Stimulated activated CD8-positive, alpha-beta memory T cell treated with anti-CD3 and anti-CD28 coated beads, Interleukin-15, amount 100 ng/mL, for 24 hours (primary cell): ENCODE data around the gene TMEM247.
"Not testable (repeated sequence)": the region's sequence is repeated elsewhere in the genome, so short reads cannot be mapped to it uniquely, and the experiment has no call there.

Experiments used
- DNase-seq: peaks from one replicate; pipeline ENCODE4 v3.0.0-alpha.2; 2020; ENCODE audit warnings: low read depth

The TMEM247 gene

GRCh38 chr2:46458763-46459500, 20.4 kb upstream of the TMEM247 start:
- no peak for DNase-seq

GRCh38 chr2:46459694-46460093, 19.7 kb upstream of the TMEM247 start:
- DNase-seq, result no peak

- no peak for DNase-seq
Observed at GRCh38 chr2:46460241-46460921, 19.0 kb upstream of the TMEM247 start.

GRCh38 chr2:46461011-46461674, 18.2 kb upstream of the TMEM247 start:
- DNase-seq, result peak; percentile 67

GRCh38 chr2:46461709-46462171, 17.6 kb upstream of the TMEM247 start:
- no peak for DNase-seq

- DNase-seq, result no peak
Observed at GRCh38 chr2:46462936-46463335, 16.4 kb upstream of the TMEM247 start.

- DNase-seq, result no peak
Observed at GRCh38 chr2:46469116-46469515, 10.2 kb upstream of the TMEM247 start.

- no peak for DNase-seq
Observed at GRCh38 chr2:46469700-46470099, 9.7 kb upstream of the TMEM247 start.

GRCh38 chr2:46470114-46470628, 9.2 kb upstream of the TMEM247 start:
- no peak for DNase-seq

- DNase-seq, result no peak
Observed at GRCh38 chr2:46471019-46471583, 8.3 kb upstream of the TMEM247 start.

GRCh38 chr2:46471697-46472096, 7.7 kb upstream of the TMEM247 start:
- DNase-seq, result no peak

GRCh38 chr2:46472165-46472564, 7.2 kb upstream of the TMEM247 start:
- DNase-seq, result not testable (repeated sequence)

- DNase-seq, result not testable (repeated sequence)
Observed at GRCh38 chr2:46477462-46477861, 1.9 kb upstream of the TMEM247 start.

- no peak for DNase-seq
Observed at GRCh38 chr2:46477925-46478324, 1.4 kb upstream of the TMEM247 start.

- no peak for DNase-seq
Observed at GRCh38 chr2:46480562-46480961, 1.2 kb downstream of the TMEM247 start.

GRCh38 chr2:46481198-46482193, 2.1 kb downstream of the TMEM247 start:
- no peak for DNase-seq

- DNase-seq, result no peak
Observed at GRCh38 chr2:46482490-46482889, 3.1 kb downstream of the TMEM247 start.

- DNase-seq, result no peak
Observed at GRCh38 chr2:46485002-46485401, 5.6 kb downstream of the TMEM247 start.

GRCh38 chr2:46486436-46486835, 7.1 kb downstream of the TMEM247 start:
- no peak for DNase-seq

GRCh38 chr2:46487667-46488335, 8.4 kb downstream of the TMEM247 start:
- no peak for DNase-seq

- no peak for DNase-seq
Observed at GRCh38 chr2:46488389-46488788, 9.0 kb downstream of the TMEM247 start.
